ENCODE measurements around the gene HERC6.
"Not testable (repeated sequence)": the region's sequence is repeated elsewhere in the genome, so short reads cannot be mapped to it uniquely, and the experiment has no call there.

HERC6 gene

GRCh38 chr4:88360791-88361190, 17.9 kb upstream of the HERC6 start:
- Histone ChIP-seq H3K27ac (replicated peaks) (no peak overlapping the region), H3K4me3 (replicated peaks; ENCODE audit: insufficient read depth, low read length) (no peak overlapping the region), H3K27me3 (ENCODE audit: insufficient read depth, poor library complexity, severe bottlenecking) (no peaks in the 10 kb centered on the region)
- DNase-seq (ENCODE audit: low read depth in 1 of 2, low spot score in 1 of 2), result no peak
- TF ChIP-seq, protein P1, sequence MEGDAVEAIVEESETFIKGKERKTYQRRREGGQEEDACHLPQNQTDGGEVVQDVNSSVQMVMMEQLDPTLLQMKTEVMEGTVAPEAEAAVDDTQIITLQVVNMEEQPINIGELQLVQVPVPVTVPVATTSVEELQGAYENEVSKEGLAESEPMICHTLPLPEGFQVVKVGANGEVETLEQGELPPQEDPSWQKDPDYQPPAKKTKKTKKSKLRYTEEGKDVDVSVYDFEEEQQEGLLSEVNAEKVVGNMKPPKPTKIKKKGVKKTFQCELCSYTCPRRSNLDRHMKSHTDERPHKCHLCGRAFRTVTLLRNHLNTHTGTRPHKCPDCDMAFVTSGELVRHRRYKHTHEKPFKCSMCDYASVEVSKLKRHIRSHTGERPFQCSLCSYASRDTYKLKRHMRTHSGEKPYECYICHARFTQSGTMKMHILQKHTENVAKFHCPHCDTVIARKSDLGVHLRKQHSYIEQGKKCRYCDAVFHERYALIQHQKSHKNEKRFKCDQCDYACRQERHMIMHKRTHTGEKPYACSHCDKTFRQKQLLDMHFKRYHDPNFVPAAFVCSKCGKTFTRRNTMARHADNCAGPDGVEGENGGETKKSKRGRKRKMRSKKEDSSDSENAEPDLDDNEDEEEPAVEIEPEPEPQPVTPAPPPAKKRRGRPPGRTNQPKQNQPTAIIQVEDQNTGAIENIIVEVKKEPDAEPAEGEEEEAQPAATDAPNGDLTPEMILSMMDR (IDR thresholded peaks at IDR 0.05; ENCODE audit: insufficient read depth, low read length), result no peak
- TF ChIP-seq, protein P2, sequence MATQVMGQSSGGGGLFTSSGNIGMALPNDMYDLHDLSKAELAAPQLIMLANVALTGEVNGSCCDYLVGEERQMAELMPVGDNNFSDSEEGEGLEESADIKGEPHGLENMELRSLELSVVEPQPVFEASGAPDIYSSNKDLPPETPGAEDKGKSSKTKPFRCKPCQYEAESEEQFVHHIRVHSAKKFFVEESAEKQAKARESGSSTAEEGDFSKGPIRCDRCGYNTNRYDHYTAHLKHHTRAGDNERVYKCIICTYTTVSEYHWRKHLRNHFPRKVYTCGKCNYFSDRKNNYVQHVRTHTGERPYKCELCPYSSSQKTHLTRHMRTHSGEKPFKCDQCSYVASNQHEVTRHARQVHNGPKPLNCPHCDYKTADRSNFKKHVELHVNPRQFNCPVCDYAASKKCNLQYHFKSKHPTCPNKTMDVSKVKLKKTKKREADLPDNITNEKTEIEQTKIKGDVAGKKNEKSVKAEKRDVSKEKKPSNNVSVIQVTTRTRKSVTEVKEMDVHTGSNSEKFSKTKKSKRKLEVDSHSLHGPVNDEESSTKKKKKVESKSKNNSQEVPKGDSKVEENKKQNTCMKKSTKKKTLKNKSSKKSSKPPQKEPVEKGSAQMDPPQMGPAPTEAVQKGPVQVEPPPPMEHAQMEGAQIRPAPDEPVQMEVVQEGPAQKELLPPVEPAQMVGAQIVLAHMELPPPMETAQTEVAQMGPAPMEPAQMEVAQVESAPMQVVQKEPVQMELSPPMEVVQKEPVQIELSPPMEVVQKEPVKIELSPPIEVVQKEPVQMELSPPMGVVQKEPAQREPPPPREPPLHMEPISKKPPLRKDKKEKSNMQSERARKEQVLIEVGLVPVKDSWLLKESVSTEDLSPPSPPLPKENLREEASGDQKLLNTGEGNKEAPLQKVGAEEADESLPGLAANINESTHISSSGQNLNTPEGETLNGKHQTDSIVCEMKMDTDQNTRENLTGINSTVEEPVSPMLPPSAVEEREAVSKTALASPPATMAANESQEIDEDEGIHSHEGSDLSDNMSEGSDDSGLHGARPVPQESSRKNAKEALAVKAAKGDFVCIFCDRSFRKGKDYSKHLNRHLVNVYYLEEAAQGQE (IDR thresholded peaks at IDR 0.05; ENCODE audit: insufficient replicate concordance, low read depth), result no peak
- TF ChIP-seq GABPA (IDR thresholded peaks at IDR 0.05; ENCODE audit: low read depth), result no peak
- TF ChIP-seq SPI1 (IDR thresholded peaks at IDR 0.05; ENCODE audit: borderline replicate concordance, low read depth), result no peak
- TF ChIP-seq POLR2AphosphoS5 (IDR thresholded peaks at IDR 0.05; ENCODE audit: low read depth), result no peak

GRCh38 chr4:88361217-88361773, 17.4 kb upstream of the HERC6 start:
- not testable (repeated sequence) for H3K27me3 ChIP-seq (ENCODE audit: insufficient read depth, poor library complexity, severe bottlenecking); H3K27ac ChIP-seq (replicated peaks); DNase-seq (ENCODE audit: low read depth in 1 of 2, low spot score in 1 of 2); H3K4me3 ChIP-seq (replicated peaks; ENCODE audit: insufficient read depth, low read length)

GRCh38 chr4:88366460-88366859, 12.2 kb upstream of the HERC6 start:
- no peak overlapping the region for H3K4me3 ChIP-seq (replicated peaks; ENCODE audit: insufficient read depth, low read length)
- no peak overlapping the region for H3K27ac ChIP-seq (replicated peaks)
- no peak for DNase-seq (ENCODE audit: low read depth in 1 of 2, low spot score in 1 of 2)
- TF ChIP-seq SPI1 (IDR thresholded peaks at IDR 0.05; ENCODE audit: borderline replicate concordance, low read depth) (no peak; the same call in 1 of the 2 replicates), POLR2AphosphoS5 (IDR thresholded peaks at IDR 0.05; ENCODE audit: low read depth) (no peak), GABPA (IDR thresholded peaks at IDR 0.05; ENCODE audit: low read depth) (no peak)
- TF ChIP-seq, protein P2 (IDR thresholded peaks at IDR 0.05; ENCODE audit: insufficient replicate concordance, low read depth), result no peak
- TF ChIP-seq, protein P1 (IDR thresholded peaks at IDR 0.05; ENCODE audit: insufficient read depth, low read length), result no peak
- H3K27me3 ChIP-seq (ENCODE audit: insufficient read depth, poor library complexity, severe bottlenecking), result no peaks in the 10 kb centered on the region

DNA sequence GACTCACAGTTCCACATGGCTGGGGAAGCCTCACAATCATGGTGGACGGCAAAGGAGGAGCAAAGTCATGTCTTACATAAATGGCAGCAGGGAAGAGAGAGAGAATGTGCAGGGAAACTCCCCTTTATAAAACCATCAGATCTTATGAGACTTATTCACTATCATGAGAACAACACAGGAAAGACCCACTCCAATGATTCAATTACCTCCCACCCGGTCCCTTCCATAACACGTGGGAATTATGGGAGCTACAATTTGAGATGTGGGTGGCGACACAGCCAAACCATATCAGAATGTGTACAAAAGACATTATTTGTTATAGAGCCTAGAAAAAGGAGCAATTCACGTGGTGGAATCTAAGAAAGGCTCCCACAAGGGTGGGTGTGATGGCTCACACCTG, 10.8 kb upstream of the HERC6 start:
- TF ChIP-seq, protein P2 (IDR thresholded peaks at IDR 0.05; ENCODE audit: insufficient replicate concordance, low read depth), result no peak
- TF ChIP-seq SPI1 (IDR thresholded peaks at IDR 0.05; ENCODE audit: borderline replicate concordance, low read depth) (no peak), GABPA (IDR thresholded peaks at IDR 0.05; ENCODE audit: low read depth) (no peak), POLR2AphosphoS5 (IDR thresholded peaks at IDR 0.05; ENCODE audit: low read depth) (no peak)
- TF ChIP-seq, protein P1 (IDR thresholded peaks at IDR 0.05; ENCODE audit: insufficient read depth, low read length), result no peak
- no peak overlapping the region for H3K27ac ChIP-seq (replicated peaks)
- H3K27me3 ChIP-seq (ENCODE audit: insufficient read depth, poor library complexity, severe bottlenecking), result no peaks in the 10 kb centered on the region
- no peak for DNase-seq (ENCODE audit: low read depth in 1 of 2, low spot score in 1 of 2)
- no peak overlapping the region for H3K4me3 ChIP-seq (replicated peaks; ENCODE audit: insufficient read depth, low read length)

Measured in HL-60 (cell line).